ENCODE results near the gene CRK.

DNA sequence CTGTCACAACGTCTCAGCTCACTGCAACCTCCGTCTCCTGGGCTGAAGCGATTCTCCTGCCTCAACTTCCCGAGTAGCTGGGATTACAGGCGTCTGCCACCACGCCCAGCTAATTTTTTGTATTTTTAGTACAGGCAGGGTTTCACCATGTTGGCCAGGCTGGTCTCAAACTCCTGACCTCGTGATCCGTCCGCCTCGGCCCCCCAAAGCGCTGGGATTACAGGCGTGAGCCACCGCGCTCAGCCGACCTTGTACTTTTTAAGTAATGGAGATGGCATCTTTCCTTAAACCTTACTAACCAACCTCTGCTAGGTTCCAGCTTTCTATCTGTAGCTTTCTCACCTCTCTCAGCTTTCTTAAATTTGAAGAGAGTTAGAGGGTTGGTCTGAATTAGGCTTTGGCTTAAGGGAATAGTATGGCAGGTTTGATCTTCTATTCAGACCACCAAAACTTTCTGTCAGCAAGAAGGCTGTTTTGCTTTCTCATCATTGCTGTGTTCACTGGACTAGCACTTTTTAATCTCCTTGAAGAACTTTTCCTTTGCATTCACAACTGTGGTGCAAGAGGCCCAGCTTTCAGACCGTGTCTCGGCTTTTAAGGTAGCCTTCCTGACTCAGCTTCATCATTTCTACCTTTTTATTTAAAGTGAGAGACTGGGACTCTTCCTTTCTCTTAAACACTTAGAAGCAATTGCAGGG lies 84.0 kb downstream of the CRK start:
- TF ChIP-seq, protein P1, sequence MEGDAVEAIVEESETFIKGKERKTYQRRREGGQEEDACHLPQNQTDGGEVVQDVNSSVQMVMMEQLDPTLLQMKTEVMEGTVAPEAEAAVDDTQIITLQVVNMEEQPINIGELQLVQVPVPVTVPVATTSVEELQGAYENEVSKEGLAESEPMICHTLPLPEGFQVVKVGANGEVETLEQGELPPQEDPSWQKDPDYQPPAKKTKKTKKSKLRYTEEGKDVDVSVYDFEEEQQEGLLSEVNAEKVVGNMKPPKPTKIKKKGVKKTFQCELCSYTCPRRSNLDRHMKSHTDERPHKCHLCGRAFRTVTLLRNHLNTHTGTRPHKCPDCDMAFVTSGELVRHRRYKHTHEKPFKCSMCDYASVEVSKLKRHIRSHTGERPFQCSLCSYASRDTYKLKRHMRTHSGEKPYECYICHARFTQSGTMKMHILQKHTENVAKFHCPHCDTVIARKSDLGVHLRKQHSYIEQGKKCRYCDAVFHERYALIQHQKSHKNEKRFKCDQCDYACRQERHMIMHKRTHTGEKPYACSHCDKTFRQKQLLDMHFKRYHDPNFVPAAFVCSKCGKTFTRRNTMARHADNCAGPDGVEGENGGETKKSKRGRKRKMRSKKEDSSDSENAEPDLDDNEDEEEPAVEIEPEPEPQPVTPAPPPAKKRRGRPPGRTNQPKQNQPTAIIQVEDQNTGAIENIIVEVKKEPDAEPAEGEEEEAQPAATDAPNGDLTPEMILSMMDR (IDR thresholded peaks at IDR 0.05; ENCODE audit: low read depth, low read length): no peak
- no peak for TF ChIP-seq POLR2A (IDR thresholded peaks at IDR 0.05; ENCODE audit: extremely low read depth, insufficient read length)

Measured in NB4 (cell line).